Brain microvascular endothelial cell (primary cell): ENCODE measurements around the gene WFIKKN2.

ENCODE experiments used
- DNase-seq: peaks from one replicate; pipeline ENCODE4 v3.0.0-alpha.2; 2020
- H3K27ac ChIP-seq: fragments of 250-450 bp; sonication (Bioruptor Pico); 2 replicates; pipeline ENCODE4 v1.5.1; 2020; ENCODE audit warnings: mild to moderate bottlenecking, moderate library complexity
- H3K27me3 ChIP-seq: fragments of 250-450 bp; sonication (Bioruptor Pico); replicated peaks from 2 replicates; pipeline ENCODE4 v1.5.1; 2020; ENCODE audit warnings: mild to moderate bottlenecking
- H3K36me3 ChIP-seq: fragments of 250-450 bp; sonication (Bioruptor Pico); replicated peaks from 2 replicates; pipeline ENCODE4 v1.5.1; 2020; ENCODE audit warnings: mild to moderate bottlenecking
- H3K4me3 ChIP-seq: 2 replicates; pipeline ENCODE4 v1.5.1; 2011; ENCODE audit warnings: low read depth, mild to moderate bottlenecking, control low read depth, low read length, moderate library complexity
- CTCF ChIP-seq: IDR thresholded peaks from 2 replicates; pipeline ENCODE4 v1.5.1; 2011; ENCODE audit warnings: low read depth, mild to moderate bottlenecking, moderate library complexity, low read length, control low read depth, inconsistent platforms; ENCODE audit errors: missing control alignments
- in situ Hi-C: cut with HindIII; loops from 2 replicates; pipeline ENCODE4 v1.10.0; 2017; ENCODE audit warnings: low sequenced_read_pairs, low pct_ligation_motif_present

WFIKKN2 gene

GRCh38 chr17:50890675-50891516 is 55.5 kb downstream of the WFIKKN2 start:
- Histone ChIP-seq H3K27ac (no peak overlapping the region), H3K4me3 (no peak overlapping the region), H3K36me3 (no peaks in the 10 kb centered on the region), H3K27me3 (no peaks in the 10 kb centered on the region)
- no peak for DNase-seq
- TF ChIP-seq CTCF = no peak
- in situ Hi-C loops = no loop called here

GRCh38 chr17:50891577-50891989 is 56.2 kb downstream of the WFIKKN2 start:
- H3K36me3 ChIP-seq = no peaks in the 10 kb centered on the region
- no peak overlapping the region for H3K27ac ChIP-seq
- no peak for TF ChIP-seq CTCF
- no peaks in the 10 kb centered on the region for H3K27me3 ChIP-seq
- no peak for DNase-seq
- H3K4me3 ChIP-seq = no peak overlapping the region
- in situ Hi-C loops = no loop called here
